MV-4-11 (cell line): Measurements from ENCODE around the gene USP35.
A peak's percentile ranks its signal among the peaks of the same experiment; 100 is the strongest.
"Not testable (repeated sequence)": the region's sequence is repeated elsewhere in the genome, so short reads cannot be mapped to it uniquely, and the experiment has no call there.

Source experiments
- DNase-seq: peaks from one replicate; lab custom pipeline; 2025; lab: John Stamatoyannopoulos, UW

Gene USP35

DNA sequence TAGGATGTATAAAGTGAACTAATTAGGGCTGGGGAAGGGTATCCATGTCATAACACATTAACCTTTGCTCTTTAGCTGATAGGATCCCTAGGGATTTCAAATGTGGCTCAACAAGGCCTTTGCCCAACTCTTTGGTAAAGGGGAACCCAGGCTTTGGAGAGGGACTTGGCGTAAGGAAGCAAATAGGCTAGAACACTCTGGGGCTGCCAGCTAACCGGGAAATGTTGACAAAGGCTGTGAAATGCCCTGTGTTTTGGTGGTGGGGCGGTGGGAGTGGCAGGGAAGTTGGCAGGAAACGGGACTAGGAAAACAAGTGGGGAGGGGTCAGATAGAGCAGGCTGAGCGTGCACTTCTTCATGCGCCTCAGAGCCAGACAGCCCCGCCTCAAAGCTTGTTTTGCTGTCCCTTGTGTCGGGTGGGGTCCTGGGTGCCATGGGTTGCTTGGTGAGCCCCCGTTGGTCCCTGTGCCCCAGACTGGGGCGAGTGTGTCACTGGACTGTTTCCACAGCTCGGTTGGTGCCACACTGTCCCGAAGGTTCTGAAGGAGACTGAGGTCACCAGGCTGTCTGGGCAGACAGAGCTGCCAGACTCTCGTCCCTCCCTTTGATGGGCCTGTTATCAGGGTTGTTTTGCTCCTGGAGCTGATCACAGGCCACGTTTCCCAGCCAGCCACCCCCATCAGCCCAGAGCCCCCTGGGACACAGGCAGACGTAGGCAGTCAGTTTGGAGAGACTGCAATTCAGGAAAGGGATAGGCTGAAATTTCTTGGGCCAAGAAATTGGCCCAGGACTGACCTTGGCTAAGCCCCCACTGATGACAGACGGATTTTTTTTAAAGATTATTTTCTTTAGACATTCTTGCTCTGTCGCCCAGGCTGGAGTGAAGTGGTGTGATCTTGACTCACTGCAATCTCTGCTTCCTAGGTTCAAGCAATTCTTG lies 19.9 kb upstream of the USP35 start:
- DNase-seq: no peak

DNA sequence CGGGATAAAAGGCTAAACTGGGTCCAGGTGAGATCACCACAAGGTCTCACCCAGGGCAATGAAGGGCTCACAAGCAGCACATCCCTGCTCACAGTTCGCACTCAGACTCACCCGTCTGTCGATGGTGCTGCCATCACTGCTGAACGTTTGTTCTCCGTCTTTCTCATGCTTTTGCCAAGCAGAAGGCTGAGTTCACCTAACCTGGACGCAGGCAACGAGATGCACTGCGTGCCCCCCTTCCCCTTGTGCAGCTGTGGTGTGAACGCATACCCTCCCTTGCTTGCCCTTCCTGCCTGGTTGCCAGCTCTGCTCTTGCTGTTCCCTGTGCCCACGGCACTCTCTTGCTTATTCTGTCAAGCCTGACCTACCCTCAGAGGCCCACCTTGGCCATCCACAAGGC lies 18.3 kb upstream of the USP35 start:
- DNase-seq: no peak

DNA sequence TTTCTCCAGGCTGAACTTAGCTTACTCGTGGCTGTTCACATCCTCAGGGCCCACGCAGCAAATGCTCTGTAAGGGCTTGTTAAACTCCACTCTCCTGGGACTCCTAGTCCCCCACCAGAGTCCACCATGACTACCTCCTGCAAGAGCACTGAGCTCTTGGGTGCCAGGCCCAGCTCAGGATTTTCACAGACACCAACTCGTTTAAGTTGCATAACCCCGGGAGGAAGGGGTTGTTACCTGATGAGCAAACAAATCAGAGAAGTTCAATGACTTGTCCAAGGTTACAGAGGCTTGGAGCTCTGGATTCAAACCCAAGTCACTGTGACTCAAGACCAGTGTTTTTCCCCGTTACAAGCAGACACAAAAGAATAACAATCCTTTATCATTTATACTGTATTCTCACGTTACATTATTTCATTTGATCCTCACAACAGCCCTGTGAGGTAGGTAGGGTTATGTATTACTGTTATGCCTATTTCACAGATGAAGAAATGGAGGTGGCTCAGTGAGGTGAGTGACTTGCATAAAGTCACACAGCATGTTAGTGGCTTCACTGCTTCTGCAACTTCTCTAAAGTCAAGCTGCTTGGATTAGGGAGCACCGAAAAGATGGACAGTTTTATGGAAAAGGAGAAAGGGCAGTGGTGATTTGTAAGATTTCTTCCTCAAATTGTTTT lies 17.7 kb upstream of the USP35 start:
- peak; percentile 24 for DNase-seq

DNA sequence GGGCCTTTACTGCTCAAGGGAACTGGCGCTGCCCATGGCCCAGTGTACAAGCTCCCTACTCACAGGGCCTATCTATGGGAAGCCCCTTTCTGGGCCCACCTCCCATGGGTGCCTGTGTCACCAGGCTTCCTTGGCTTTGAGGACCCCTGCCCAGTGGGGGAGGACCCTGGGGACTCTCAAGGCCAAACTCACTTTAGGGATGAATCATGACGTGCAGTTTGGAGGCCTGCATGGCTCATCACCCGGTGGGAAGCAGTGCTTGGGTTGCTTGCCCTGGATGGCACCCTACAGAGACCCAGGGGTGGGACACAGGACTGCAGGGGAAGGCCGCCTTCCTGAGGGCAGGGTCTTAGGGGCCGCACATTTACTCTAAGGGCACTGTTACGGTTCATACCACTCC lies 16.8 kb upstream of the USP35 start:
- DNase-seq: no peak

DNA sequence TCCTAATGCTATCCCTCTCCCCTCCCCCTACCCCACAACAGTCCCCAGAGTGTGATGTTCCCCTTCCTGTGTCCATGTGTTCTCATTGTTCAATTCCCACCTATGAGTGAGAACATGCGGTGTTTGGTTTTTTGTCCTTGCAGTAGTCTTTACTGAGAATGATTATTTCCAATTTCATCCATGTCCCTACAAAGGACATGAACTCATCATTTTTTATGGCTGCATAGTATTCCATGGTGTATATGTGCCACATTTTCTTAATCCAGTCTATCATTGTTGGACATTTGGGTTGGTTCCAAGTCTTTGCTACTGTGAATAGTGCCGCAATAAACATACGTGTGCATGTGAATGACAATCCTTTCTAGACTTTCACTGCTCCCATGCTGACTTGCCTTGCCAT lies 12.9 kb upstream of the USP35 start:
- not testable (repeated sequence) for DNase-seq

DNA sequence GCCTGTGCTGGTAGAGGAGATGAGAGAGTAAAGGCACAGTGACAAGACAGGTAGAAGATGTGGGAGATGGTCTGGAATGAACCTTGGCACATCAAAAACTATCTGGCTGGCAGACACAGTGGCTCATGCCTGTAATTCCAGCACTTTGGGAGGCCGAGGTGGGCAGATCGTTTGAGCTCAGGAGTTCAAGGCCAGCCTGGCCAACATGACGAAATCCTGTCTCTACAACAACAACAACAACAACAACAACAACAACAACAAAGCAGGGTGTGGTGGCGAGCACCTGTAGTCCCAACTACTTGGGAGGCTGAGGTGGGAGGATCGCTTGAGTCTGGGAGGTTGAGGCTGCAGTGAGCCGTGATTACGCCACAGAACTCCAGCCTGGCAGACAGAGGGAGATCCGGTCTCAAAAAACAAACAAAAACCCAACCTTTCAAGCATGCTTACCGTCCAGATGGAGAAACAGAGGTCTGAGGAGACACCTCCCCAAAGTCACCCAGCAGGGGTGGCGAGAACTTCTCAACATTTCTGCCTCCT lies 12.0 kb upstream of the USP35 start:
- no peak for DNase-seq

DNA sequence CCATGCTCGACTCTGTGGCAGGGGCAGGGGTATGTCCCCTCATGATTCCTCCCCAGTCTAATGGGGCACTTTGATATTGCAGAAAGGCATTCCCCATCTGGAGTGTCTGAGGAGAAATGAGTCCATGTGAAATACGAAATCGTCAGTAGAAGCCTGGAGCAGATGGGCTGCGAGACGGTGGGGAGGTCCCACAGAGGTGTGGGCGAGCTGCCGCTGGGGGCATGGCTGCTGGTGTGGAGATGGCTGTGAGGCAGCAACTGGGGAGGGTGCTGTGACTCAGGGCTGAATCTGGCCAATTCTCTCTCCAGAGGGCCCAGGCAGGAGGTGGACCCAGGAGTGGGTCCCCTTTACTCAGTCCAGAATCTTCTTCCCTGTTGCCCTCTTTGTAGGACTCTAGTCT lies 11.5 kb upstream of the USP35 start:
- no peak for DNase-seq

DNA sequence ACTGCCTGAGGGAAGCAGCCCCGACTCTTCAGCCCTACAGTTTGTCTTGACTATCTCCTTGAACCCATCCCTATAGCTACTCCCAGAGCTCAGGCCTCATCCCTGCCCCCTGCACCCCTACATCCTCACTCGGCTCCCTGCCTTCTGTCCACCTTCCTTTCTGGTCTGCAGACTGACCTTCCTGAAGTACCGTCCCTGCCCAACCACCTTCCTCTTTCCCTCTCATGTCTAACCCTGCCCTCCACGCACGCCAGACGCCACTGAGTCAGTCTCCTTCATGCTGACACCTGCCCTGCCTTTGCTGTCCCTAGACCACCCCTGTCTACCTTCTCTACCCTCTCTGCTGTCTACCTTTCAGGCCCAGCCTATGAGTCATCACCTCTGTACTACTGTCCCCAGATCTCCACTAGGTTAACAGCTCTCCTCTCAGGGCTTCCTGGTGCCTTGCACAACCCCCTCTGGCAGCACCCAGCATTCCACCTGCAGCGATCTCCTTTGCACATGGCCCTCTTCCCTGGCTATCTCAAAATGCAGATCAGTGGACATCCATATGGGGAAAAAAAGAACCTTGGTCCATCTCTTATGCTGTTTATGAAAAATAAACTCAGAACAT lies 9.2 kb upstream of the USP35 start:
- DNase-seq: no peak

DNA sequence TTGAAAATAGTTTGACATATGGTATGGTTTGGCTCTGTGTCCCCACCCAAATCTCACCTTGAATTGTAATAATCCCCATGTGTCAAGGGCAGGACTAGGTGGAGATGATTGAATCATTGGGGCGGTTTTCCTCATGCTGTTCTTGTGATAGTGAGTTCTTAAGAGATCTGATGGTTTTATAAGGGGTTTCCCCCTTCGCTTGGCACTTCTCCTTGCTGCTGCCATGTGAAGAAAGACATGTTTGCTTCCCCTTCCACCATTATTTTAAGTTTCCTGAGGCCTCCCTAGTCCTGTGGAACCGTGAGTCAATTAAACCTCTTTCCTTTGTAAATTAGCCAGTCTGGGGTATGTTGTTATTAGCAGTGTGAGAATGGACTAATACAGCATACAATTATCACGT lies 8.0 kb upstream of the USP35 start:
- no peak for DNase-seq

DNA sequence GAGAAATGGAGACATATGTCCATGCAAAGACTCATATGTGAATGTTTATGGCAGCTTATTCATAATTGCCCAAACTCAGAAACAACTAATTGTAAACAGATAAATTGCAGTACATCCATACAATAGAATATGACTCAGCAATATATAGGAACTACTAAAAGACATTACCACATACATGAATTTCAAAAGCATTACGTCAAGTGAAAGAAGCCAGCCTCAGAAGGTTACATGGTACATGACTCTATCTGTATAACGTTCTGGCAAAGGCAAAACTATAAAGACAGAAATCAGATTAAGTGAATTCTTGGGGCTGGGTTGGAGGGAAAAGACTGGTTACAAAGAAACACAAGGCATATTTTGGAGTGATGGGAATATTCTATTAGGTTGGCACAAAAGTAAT lies 7.5 kb upstream of the USP35 start:
- peak; percentile 56 for DNase-seq

DNA sequence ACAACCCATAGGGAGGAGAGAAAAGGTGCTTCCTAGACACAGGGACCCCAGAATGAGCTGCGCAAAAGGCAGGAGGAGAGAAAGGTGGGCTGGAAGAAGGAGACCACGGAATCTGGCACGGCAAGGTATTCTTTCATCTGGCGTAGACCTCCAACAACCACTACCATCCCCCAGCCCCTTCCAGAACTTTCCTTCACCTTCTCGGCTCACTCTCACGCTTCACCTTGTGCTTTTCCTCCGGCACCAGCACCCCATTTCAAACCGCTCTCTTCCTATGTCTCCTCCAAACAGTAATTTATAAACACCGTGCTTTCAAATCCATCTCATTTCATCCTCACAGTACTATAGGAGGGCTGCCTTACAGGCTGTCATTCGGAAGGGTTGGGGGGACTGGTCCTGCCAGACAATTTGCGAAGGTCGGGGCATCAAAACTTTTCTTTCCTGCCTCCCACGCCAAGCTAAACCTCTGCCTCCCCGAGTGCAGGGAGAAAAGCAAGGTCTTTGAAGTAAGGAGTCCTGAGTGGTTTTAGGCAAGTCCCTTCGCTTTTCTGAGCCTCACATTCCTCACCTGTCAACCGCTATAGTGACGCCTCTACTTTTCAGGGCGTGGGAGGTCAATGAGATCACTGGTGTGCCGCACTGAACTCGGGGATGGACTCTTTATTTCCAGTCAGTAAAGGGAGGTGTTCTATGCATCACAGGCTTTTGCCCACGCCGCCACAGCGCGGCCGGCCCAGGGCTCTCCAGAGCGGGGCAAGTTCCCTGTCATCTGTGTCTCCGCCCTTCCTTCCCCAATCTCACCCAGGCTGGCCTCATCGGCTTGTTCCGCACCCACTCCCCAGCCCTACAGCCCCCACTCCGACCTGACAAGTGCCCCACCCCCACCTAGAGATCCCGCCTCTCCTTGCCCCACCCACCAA lies 1.1 kb upstream of the USP35 start:
- DNase-seq: peak; percentile 58

DNA sequence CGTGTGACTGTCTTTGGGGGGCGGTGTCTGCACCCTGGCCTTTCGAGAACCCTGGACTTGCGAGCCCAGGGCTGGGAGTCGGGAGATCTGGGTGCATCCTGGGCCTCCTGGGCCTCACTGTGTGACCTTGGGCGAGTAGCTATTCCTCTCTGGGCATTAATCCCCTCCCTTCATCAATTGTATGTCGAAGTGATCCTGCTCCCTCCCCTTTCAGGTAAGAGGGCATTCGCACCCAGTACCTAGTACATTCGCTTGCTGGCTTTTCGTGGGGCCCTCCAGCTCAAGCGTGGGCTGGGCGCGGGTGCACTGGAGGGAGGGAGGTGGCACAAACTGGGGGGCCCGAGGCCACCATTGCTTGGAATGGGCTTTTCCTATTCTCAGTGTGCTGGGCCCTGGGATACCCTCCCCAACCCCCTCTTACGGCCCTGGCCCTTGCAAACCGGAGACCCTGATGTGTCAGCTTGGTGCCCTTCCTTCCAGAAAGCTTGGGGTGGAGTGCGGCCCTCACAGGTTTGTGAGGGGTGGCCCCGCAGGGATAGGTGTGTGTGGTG lies 530 bp downstream of the USP35 start:
- DNase-seq: no peak

DNA sequence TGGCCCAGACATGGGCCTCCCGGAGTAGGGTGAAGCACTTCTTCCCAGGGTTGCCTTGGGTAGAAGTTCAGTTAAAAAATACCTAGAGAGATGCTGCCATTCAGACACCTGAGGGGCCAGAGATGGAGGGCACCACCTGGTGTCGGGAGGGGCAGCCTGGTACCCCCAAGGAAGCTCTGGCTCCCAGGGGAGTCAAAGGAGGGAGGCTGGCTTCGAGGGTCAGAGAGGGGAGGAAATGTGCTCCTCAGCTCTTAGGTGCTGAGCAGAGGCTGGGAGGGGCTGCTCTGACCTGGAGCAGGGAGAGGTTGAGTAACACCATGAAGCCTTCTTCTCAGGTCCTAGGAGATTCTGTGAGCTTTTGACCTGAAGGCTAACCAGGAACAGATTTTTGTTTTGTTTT lies 1.1 kb downstream of the USP35 start:
- no peak for DNase-seq

DNA sequence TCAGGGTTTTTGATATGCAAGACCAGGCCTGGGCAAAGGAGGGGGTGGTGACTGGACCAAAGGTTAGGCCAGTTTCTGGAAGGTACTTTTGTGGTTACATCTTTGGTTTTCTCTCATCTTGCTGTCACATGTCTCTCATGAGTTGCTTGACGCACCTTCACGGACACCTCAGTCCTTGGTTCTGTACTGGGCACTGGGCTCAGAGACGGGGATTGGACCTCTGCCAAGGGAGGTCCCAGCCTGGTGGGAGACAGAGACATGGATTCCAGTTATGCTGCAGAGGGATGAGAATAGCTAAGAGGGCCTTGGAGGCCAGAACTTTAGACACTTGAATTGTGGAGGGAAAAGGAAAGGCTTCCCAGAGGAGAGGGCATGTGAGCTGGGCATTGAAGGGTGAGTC lies 1.7 kb downstream of the USP35 start:
- DNase-seq: no peak

DNA sequence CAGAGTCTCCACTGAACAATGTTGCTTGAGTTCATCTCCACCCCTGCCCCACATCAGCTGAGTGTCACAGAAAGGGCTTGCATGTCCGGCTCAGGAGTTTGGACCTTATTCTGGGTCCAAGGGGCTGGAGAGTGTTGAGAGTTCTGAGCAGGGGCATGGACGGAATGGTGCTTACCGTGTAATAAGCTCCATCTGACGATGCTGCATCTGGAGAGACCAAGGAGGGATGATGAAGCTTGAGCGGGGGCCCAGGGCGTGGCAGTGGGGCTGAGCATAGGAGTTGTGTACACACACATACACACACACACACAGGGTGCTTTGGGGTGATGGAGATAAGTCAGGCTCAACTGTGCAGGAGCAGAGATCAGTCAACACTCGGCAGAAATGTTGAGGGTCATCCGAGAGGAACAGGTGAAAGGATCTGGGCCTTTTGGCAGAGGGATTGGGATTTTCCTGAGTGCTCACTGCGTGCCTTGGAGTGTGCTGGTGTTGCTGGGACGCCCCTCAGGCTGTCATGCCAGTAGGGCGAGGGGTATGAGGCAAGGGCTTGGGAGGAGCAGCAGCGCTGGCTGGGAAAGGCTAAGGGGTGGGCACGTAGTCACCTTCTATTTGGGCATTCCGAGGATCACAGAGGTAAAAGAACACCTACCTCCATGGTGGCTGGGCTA lies 2.3 kb downstream of the USP35 start:
- no peak for DNase-seq

DNA sequence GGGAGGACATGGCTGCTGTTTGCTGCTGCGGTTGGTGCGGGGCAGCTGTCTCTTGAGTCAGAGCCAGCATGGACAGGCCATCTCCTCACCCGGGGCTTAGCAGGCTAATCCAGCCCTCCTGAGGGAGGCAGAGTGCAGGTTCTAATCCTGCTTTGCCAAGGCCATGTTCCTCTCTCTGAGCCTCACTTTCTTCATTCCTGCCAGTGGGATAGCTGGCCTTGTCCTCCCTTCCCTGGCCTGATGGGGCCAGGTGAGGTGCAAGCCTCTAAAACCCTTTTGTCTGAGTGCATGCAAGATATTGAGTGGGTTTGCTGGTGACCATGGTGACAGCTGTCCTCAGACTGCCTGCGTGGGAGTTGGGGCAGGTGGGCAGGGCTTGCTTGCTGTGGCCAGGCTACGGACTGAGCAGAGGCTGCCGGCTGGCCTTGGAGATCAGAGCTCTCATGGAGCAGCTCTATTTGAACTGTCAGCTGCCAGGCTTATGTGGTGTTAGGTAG lies 3.6 kb downstream of the USP35 start:
- DNase-seq: no peak

DNA sequence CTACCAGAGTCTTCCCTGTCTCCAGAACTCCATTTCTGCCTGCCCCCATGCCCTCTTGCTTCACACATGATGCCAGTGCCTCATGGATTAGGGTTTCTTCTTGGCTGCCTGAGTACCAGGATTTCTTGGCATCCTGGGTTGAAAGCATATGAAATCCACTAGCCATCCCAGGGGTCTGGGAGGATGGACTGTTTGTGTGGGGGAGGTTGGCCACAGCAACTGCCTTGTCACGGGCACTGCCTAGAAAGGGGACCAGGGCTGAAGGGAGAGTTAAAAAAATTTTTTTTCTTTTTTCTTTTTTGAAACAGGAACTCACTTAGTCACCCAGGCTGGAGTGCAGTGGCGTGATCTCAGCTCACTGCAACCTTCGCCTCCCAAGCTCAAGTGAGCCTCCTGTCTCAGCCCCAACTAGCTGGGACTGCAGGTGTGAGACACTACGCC lies 4.2 kb downstream of the USP35 start:
- DNase-seq: peak; percentile 46

DNA sequence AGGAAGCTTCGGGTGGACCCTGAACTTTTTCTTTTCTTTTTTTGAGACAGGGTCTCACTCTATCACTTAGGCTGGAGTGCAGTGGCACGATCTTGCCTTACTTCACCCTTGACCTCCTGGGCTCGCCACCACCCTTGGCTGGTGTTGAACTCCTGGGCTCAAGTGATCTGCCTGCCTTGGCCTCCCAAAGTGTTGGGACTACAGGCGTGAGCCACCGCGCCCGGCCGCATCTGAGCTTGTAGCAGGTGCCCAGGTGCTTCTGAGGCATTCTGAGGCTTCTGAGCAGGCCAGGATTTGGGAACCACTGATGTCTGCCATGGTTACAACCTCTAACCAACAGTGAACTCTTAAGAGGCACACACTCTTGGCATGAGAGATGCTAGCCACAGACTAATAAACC lies 5.1 kb downstream of the USP35 start:
- no peak for DNase-seq

DNA sequence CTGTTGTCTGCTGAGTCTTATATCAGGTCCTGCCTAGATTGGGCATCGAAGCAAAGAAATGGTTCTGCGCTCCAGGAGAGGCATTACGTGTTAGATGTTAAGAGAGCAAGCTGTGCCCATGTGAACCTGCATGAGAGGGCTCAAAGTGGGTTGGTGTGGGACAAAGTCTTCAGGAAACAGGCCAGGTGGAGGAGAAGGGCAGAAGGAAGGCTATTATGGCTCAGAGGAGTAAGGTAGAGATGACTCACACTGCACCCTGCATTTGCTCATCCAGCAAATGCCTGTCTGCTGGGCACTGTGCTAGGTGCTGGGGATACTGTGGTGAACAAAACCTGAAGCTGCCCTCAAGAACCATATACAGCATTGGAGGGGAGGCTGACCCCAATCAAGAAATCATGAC lies 5.8 kb downstream of the USP35 start:
- DNase-seq: no peak

DNA sequence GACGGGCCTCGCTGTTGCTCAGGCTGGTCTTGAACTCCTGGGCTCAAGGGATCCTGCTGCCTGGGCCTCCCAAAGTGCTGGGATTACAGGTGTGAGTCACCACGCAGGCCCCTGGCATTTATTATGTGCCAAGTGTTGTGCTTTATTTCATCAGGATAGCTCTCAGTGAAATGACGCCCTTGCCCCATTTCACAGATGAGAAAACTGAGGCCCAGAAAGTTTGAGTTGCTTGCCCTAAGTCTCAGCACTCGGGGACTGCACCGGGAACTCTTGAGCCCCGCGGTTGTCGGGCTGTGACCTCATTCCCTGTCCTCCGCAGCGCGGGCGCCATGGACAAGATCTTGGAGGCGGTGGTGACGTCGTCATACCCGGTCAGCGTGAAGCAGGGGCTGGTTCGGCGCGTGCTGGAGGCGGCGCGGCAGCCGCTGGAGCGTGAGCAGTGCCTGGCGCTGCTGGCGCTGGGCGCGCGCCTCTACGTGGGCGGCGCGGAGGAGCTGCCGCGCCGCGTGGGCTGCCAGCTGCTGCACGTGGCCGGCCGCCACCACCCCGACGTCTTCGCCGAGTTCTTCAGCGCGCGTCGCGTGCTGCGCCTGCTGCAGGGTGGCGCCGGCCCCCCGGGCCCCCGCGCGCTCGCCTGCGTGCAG lies 7.3 kb downstream of the USP35 start:
- no peak for DNase-seq
